Pancreas (tissue), 10 donors: ENCODE measurements around the gene LENG9. TPM values are rescaled to one million over a fixed set of nuclear protein-coding genes. Genes with fewer than 3 reads are reported as not detected.
A peak's percentile ranks its signal among the peaks of the same experiment; 100 is the strongest.

ENCODE experiments used
- ATAC-seq, 4 donors: fragments of 200-7000 bp; cut with Tn5 transposase; one replicate each; pipeline versions ENCODE4 v1.8.0 to v1.9.1; 2020; ENCODE audit warnings: mild to moderate bottlenecking in 4 of 4, moderate library complexity in 4 of 4
- DNase-seq, 6 donors: peaks; one replicate each; pipeline ENCODE4 v3.0.0-alpha.2; 2020
- FAIRE-seq: peaks from 2 replicates; lab custom pipeline; 2012; peaks lifted over from hg19 to GRCh38; lab: Jason Lieb, UNC
- H3K27ac ChIP-seq, 4 donors: fragments of 200-600 bp; sonication (generic); 1 replicate in 3 of 4; 2 replicates in 1 of 4; pipeline versions ENCODE4 v1.5.0 to v1.8.0; 2020
- H3K27me3 ChIP-seq, 4 donors: fragments of 200-600 bp; one replicate each; pipeline ENCODE4 v1.8.0; 2021
- H3K36me3 ChIP-seq, 3 donors: fragments of 200-600 bp; sonication (generic) in 1 of 3; one replicate each; pipeline versions ENCODE4 v1.5.0 to v1.8.0; 2020 to 2021
- H3K4me1 ChIP-seq, 3 donors: fragments of 200-600 bp; one replicate each; pipeline ENCODE4 v1.8.0; 2021
- H3K4me3 ChIP-seq, 4 donors: fragments of 200-600 bp; sonication (generic) in 2 of 4; one replicate each; pipeline versions ENCODE4 v1.5.0 to v1.8.0; 2020 to 2021
- H3K9me3 ChIP-seq, 4 donors: fragments of 200-600 bp; one replicate each; pipeline ENCODE4 v1.8.0; 2021
- CTCF ChIP-seq, 4 donors: fragments of 200-600 bp; sonication (generic) in 3 of 4; IDR thresholded peaks; one replicate each; pipeline versions ENCODE4 v1.5.0 to v1.8.0; 2021; ENCODE audit warnings: antibody characterized with exemption in 4 of 4
- WGBS, 2 donors: extraction: QIAGEN DNeasy Blood & Tissue Kit; methylation state at CpG; one replicate each; pipeline ENCODE4 v1.1.7; 2013; 5-methylcytosine and 5-hydroxymethylcytosine counted together
- intact Hi-C, 3 donors: fragments of 100-400 bp; cut with DNase I; formaldehyde crosslinking; loops; one replicate each; pipeline versions ENCODE4 v1.11.1 to v1.14.2; 2022
- polyA plus RNA-seq, 2 donors: library from polyadenylated mRNA; stranded (reverse); fragments of 200-250 nt; gene quantifications; one replicate each; pipeline ENCODE4 v1.2.3, GENCODE V29; 2013
- total RNA-seq, 6 donors: library from RNA; stranded (reverse); fragmentation: NEBNext Ultra II Directional in 4 of 6; extraction: Animal tissue kit (Norgen Biotek cat#: 25700) in 4 of 6; gene quantifications; one replicate each; pipeline versions ENCODE4 v1.2.1 to v1.2.4, GENCODE V29; 2021 to 2023
- donor health status: healthy with polysubstance abuse.
- donor health status: DM: no; HTN: no; CAD: no; lungs with moderate emphysema.
- donor health status: DM: no; HTN: no; CAD: no.
- donor health status: control.
- donor health status: control.
- donor health status: Bipolar disorder and iron deficiency.
- donor health status: DM: yes; HTN: yes; CAD: no.
- donor health status: DM: no; HTN: no; CAD: no.
- donor health status: DM: no; HTN: no; CAD: no.
- donor health status: DM: yes; HTN: yes; CAD: no.

The LENG9 gene
- total and polyA plus RNA-seq, 8 donors, result 4.2 to 23.4 (median 13.1) TPM

GRCh38 chr19:54453921-54454780, 9.4 kb downstream of the LENG9 start:
- H3K27me3 ChIP-seq, result no peaks in the 10 kb centered on the region
- DNase-seq (peak in 3 of 6 donors; percentile 28 to 62 (median 49)), ATAC-seq (no peak), FAIRE-seq (no peak)
- intact Hi-C loops, result no loop called here
- WGBS, 2 donors, result 82 to 90% methylated on average over 31 of the region's 31 CpGs
- no peak overlapping the region for H3K27ac ChIP-seq
- peaks cover 22 to 74% (median 65%) of the 10 kb centered on the region in 3 donors for H3K36me3 ChIP-seq
- no peak overlapping the region for H3K4me3 ChIP-seq
- no peak for TF ChIP-seq CTCF (IDR thresholded peaks at IDR 0.05)
- H3K9me3 ChIP-seq, result no peaks in the 10 kb centered on the region
- peaks cover 24 to 38% (median 26%) of the 10 kb centered on the region in 3 donors for H3K4me1 ChIP-seq

GRCh38 chr19:54452626-54453025, 11.0 kb downstream of the LENG9 start:
- DNase-seq, result peak in 1 of 6 donors; percentile 63
- Histone ChIP-seq H3K27me3 (no peaks in the 10 kb centered on the region), H3K9me3 (no peaks in the 10 kb centered on the region), H3K27ac (peak overlapping the region in 2 of 4 donors; percentile 47 to 99), H3K36me3 (peaks cover 17 to 59% (median 52%) of the 10 kb centered on the region in 3 donors), H3K4me1 (peaks cover 18 to 24% (median 24%) of the 10 kb centered on the region in 3 donors), H3K4me3 (no peak overlapping the region)
- intact Hi-C loops, result no loop called here
- no peak for ATAC-seq
- FAIRE-seq, result no peak
- WGBS, 2 donors, result 69 to 90% methylated on average over 11 of the region's 11 CpGs
- no peak for TF ChIP-seq CTCF (IDR thresholded peaks at IDR 0.05)

GRCh38 chr19:54451997-54452396, 11.6 kb downstream of the LENG9 start:
- peak overlapping the region in 1 of 4 donors; percentile 10 for H3K4me3 ChIP-seq
- no peaks in the 10 kb centered on the region for H3K9me3 ChIP-seq
- no peak for FAIRE-seq
- ATAC-seq, result no peak
- intact Hi-C loops, result no loop called here
- H3K27me3 ChIP-seq, result no peaks in the 10 kb centered on the region
- peak overlapping the region in 2 of 4 donors; percentile 47 to 99 for H3K27ac ChIP-seq
- DNase-seq, result peak in 5 of 6 donors; percentile 47 to 87 (median 67)
- whole genome bisulfite sequencing, 2 donors, result 40% methylated on average over 11 of the region's 11 CpGs
- peaks cover 18 to 30% (median 24%) of the 10 kb centered on the region in 3 donors for H3K4me1 ChIP-seq
- TF ChIP-seq CTCF (IDR thresholded peaks at IDR 0.05), result no peak
- peaks cover 13 to 52% (median 45%) of the 10 kb centered on the region in 3 donors for H3K36me3 ChIP-seq

- peak overlapping the region in 3 of 4 donors; percentile 9 to 99 (median 65) for H3K27ac ChIP-seq
- DNase-seq, result peak in 3 of 6 donors; percentile 37 to 78 (median 56)
- H3K36me3 ChIP-seq, result peaks cover 13 to 46% (median 39%) of the 10 kb centered on the region in 3 donors
- ATAC-seq, result peak in 2 of 4 donors; percentile 0 to 1
- H3K27me3 ChIP-seq, result no peaks in the 10 kb centered on the region
- intact Hi-C loops, result no loop called here
- peak overlapping the region in 3 of 4 donors; percentile 68 to 94 (median 86) for H3K4me3 ChIP-seq
- FAIRE-seq, result no peak
- H3K9me3 ChIP-seq, result no peaks in the 10 kb centered on the region
- H3K4me1 ChIP-seq, result peaks cover 18 to 34% (median 24%) of the 10 kb centered on the region in 3 donors
- 25 to 34% methylated on average over 9 of the region's 9 CpGs for WGBS, 2 donors
- no peak for TF ChIP-seq CTCF (IDR thresholded peaks at IDR 0.05)
Observed at GRCh38 chr19:54451331-54451871, 12.2 kb downstream of the LENG9 start.
